Measurements from ENCODE around the gene ARRB2. TPM values are rescaled to one million over a fixed set of nuclear protein-coding genes. Genes with fewer than 3 reads are reported as not detected.

Gene ARRB2
- polyA plus RNA-seq, 1 of the 3 experiments (the other 2 are of a cell fraction), result 24.6 TPM

DNA sequence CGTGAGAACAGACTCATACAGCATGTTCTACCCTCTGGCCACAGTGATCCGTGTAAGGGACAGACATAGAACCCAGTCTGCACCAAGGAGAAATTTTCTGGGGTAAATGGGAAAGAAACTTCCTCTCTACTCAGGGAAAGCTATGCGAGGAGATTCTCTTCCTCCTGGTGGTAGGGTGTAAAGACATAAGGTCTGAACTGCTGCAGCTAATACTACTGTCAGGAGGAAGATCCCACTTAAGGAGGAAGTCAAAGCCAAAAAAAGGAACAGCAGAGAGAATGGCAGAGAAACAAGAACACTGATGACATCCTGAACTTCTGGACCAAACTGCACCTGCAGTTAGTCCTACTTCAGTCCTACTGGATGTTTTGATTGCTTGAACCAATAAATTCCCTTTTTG is 54.2 kb downstream of the ARRB2 start:
- H3K4me2 ChIP-seq, result no peak overlapping the region
- DNase-seq, result no peak
- no peak overlapping the region for H3K9ac ChIP-seq
- no peak for TF ChIP-seq TEAD4 (IDR thresholded peaks at IDR 0.05; ENCODE audit: borderline replicate concordance, insufficient read depth)
- TF ChIP-seq SIN3A (IDR thresholded peaks at IDR 0.05; ENCODE audit: borderline replicate concordance, low read depth, low read length), result no peak
- no peak for TF ChIP-seq EP300 (IDR thresholded peaks at IDR 0.05; ENCODE audit: borderline replicate concordance in 1 of 2, low read depth in 1 of 2, low read length in 1 of 2)
- no peak for TF ChIP-seq YY1 (IDR thresholded peaks at IDR 0.05; ENCODE audit: low read depth)
- TF ChIP-seq GABPA (IDR thresholded peaks at IDR 0.05; ENCODE audit: low read depth), result no peak
- no peaks in the 10 kb centered on the region for H3F3A ChIP-seq (replicated peaks; ENCODE audit: insufficient read depth)
- no peak overlapping the region for H2AFZ ChIP-seq (ENCODE audit: low read depth)
- H4K20me1 ChIP-seq (ENCODE audit: insufficient read depth), result no peaks in the 10 kb centered on the region
- ChIA-PET CTCF (interaction anchor here (0.8 to 1.4 kb wide), 3 partner anchors 11 to 117 kb away, joined by 3 to 4 read pairs (median 3); no protein-coding TSS in a partner anchor), POLR2A (no interaction called here)
- no peaks in the 10 kb centered on the region for H3K4me1 ChIP-seq (ENCODE audit: control insufficient read depth in 1 of 2, insufficient read depth in 2 of 2, low read depth in 1 of 2, low read length in 1 of 2)
- H3K9me3 ChIP-seq, result no peaks in the 10 kb centered on the region
- peaks cover 30% of the 10 kb centered on the region; the same call in 1 of the 2 replicates for H3K27me3 ChIP-seq (ENCODE audit: insufficient read depth)
- H3K79me2 ChIP-seq (ENCODE audit: insufficient read depth), result no peaks in the 10 kb centered on the region
- 46% methylated on average over 3 of the region's 3 CpGs for WGBS (ENCODE audit: low lambda C conversion rate)
- no peak overlapping the region for H3K27ac ChIP-seq (ENCODE audit: low read depth in 2 of 2, low read length in 1 of 2)
- no peaks in the 10 kb centered on the region for H3K36me3 ChIP-seq (replicated peaks in 1 of 2; ENCODE audit: control insufficient read depth in 1 of 2, insufficient read depth in 2 of 2, low read length in 1 of 2)
- H3K9me2 ChIP-seq, result no peaks in the 10 kb centered on the region
- H3K4me3 ChIP-seq (ENCODE audit: low read depth in 2 of 2, low read length in 1 of 2), result no peak overlapping the region

DNA sequence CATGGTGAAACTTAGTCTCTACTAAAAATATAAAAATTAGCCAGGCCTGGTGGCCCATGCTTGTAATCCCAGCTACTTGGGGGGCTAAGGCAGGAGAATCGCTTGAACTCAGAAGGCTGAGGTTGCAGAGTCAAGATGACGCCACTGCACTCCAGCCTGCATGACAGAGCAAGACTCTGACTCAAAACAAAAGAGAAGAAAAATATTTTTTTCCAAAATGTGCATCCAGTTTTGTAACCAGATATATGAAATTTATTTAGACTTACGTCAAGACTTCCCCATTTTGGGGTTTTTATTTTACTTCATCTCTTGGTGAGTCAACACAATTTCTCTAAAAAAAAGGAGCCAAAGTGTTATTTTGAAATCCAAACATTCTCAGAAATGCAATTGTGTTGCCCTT is 55.8 kb downstream of the ARRB2 start:
- Histone ChIP-seq H3K9me2 (no peaks in the 10 kb centered on the region), H3F3A (replicated peaks; ENCODE audit: insufficient read depth) (no peaks in the 10 kb centered on the region), H3K27ac (ENCODE audit: low read depth in 2 of 2, low read length in 1 of 2) (no peak overlapping the region), H3K4me2 (no peak overlapping the region), H3K79me2 (ENCODE audit: insufficient read depth) (no peaks in the 10 kb centered on the region), H3K36me3 (replicated peaks in 1 of 2; ENCODE audit: control insufficient read depth in 1 of 2, insufficient read depth in 2 of 2, low read length in 1 of 2) (no peaks in the 10 kb centered on the region), H2AFZ (ENCODE audit: low read depth) (no peak overlapping the region), H3K4me1 (ENCODE audit: control insufficient read depth in 1 of 2, insufficient read depth in 2 of 2, low read depth in 1 of 2, low read length in 1 of 2) (no peaks in the 10 kb centered on the region), H4K20me1 (ENCODE audit: insufficient read depth) (no peaks in the 10 kb centered on the region), H3K27me3 (ENCODE audit: insufficient read depth) (peaks cover 31% of the 10 kb centered on the region; the same call in 1 of the 2 replicates), H3K9me3 (no peaks in the 10 kb centered on the region), H3K9ac (no peak overlapping the region), H3K4me3 (ENCODE audit: low read depth in 2 of 2, low read length in 1 of 2) (no peak overlapping the region)
- POLR2A ChIA-PET, result no interaction called here
- WGBS (ENCODE audit: low lambda C conversion rate), result 50% methylated on average over 3 of the region's 3 CpGs
- CTCF ChIA-PET, result interaction anchor here (0.9 to 1.5 kb wide), 2 partner anchors 115 to 137 kb away, joined by 3 read pairs; partner anchors contain the start of gene CHRNE
- no peak for DNase-seq
- TF ChIP-seq TCF12 (IDR thresholded peaks at IDR 0.05) (no peak), FOSL2 (IDR thresholded peaks at IDR 0.05; ENCODE audit: borderline replicate concordance, low read depth) (no peak), FOXM1 (IDR thresholded peaks at IDR 0.05; ENCODE audit: low read depth) (no peak)
- TF ChIP-seq, protein P1, sequence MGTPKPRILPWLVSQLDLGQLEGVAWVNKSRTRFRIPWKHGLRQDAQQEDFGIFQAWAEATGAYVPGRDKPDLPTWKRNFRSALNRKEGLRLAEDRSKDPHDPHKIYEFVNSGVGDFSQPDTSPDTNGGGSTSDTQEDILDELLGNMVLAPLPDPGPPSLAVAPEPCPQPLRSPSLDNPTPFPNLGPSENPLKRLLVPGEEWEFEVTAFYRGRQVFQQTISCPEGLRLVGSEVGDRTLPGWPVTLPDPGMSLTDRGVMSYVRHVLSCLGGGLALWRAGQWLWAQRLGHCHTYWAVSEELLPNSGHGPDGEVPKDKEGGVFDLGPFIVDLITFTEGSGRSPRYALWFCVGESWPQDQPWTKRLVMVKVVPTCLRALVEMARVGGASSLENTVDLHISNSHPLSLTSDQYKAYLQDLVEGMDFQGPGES (IDR thresholded peaks at IDR 0.05; ENCODE audit: low read depth, low read length), result no peak

DNA sequence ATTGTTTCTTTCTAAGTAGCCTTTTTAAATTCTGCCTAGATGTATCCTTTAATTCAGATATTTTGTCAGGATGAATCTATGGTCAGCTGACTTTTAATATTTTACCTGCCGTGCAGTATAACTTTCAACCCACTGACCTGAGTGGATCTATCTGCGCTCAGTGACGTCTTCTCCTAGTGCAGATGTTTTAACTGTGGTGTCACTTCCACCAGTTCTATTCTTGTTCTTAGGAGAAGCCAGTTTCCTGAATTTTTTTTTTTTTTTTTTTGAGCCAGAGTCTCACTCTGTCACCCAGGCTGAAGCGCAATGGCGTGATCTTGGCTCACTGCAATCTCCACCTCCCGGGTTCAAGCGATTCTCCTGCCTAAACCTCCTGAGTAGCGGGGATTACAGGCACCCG is 56.3 kb downstream of the ARRB2 start:
- no peak for TF ChIP-seq RAD21 (IDR thresholded peaks at IDR 0.05; ENCODE audit: low read length)
- no peak for TF ChIP-seq MEF2A (IDR thresholded peaks at IDR 0.05; ENCODE audit: borderline replicate concordance, low read depth)
- TF ChIP-seq TEAD4 (IDR thresholded peaks at IDR 0.05; ENCODE audit: borderline replicate concordance, insufficient read depth), result no peak
- TF ChIP-seq RFX5 (IDR thresholded peaks at IDR 0.05; ENCODE audit: low read length), result no peak
- no peak for TF ChIP-seq NRF1 (IDR thresholded peaks at IDR 0.05; ENCODE audit: low read depth, low read length)
- TF ChIP-seq, protein P2, sequence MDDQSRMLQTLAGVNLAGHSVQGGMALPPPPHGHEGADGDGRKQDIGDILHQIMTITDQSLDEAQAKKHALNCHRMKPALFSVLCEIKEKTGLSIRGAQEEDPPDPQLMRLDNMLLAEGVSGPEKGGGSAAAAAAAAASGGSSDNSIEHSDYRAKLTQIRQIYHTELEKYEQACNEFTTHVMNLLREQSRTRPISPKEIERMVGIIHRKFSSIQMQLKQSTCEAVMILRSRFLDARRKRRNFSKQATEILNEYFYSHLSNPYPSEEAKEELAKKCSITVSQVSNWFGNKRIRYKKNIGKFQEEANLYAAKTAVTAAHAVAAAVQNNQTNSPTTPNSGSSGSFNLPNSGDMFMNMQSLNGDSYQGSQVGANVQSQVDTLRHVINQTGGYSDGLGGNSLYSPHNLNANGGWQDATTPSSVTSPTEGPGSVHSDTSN (IDR thresholded peaks at IDR 0.05), result no peak
- TF ChIP-seq ELF1 (IDR thresholded peaks at IDR 0.05), result no peak
- Histone ChIP-seq H3K4me1 (ENCODE audit: control insufficient read depth in 1 of 2, insufficient read depth in 2 of 2, low read depth in 1 of 2, low read length in 1 of 2) (peaks cover 0 to 2% of the 10 kb centered on the region in 2 experiments; a peak in 1 of 4 replicates), H4K20me1 (ENCODE audit: insufficient read depth) (no peaks in the 10 kb centered on the region), H3K79me2 (ENCODE audit: insufficient read depth) (no peaks in the 10 kb centered on the region), H3F3A (replicated peaks; ENCODE audit: insufficient read depth) (no peaks in the 10 kb centered on the region), H3K9me2 (no peaks in the 10 kb centered on the region), H3K36me3 (replicated peaks in 1 of 2; ENCODE audit: control insufficient read depth in 1 of 2, insufficient read depth in 2 of 2, low read length in 1 of 2) (no peaks in the 10 kb centered on the region), H3K4me2 (no peak overlapping the region), H2AFZ (ENCODE audit: low read depth) (no peak overlapping the region), H3K9me3 (no peaks in the 10 kb centered on the region), H3K9ac (no peak overlapping the region), H3K27me3 (ENCODE audit: insufficient read depth) (peaks cover 36% of the 10 kb centered on the region), H3K4me3 (ENCODE audit: low read depth in 2 of 2, low read length in 1 of 2) (no peak overlapping the region), H3K27ac (ENCODE audit: low read depth in 2 of 2, low read length in 1 of 2) (no peak overlapping the region)
- DNase-seq, result no peak
- CTCF ChIA-PET, result interaction anchor here (0.9 to 1.5 kb wide), 4 partner anchors 23 to 136 kb away, joined by 3 read pairs; partner anchors contain the start of genes CHRNE and GLTPD2
- POLR2A ChIA-PET, result no interaction called here
- WGBS (ENCODE audit: low lambda C conversion rate), result 60% methylated on average over 9 of the region's 9 CpGs

Data from SK-N-SH (cell line).